Type B pancreatic cell (in vitro differentiated cells): Measurements from ENCODE around the gene KDM4F. TPM values are rescaled to one million over a fixed set of nuclear protein-coding genes. Genes with fewer than 3 reads are reported as not detected.

Source experiments
- DNase-seq: peaks from one replicate; pipeline ENCODE4 v3.0.0; 2021; ENCODE audit warnings: mixed read lengths; ENCODE audit not compliant: unreplicated experiment; ENCODE audit errors: extremely low spot score
- H3K27ac Mint-ChIP-seq: 2 replicates; pipeline ENCODE4 v1.8.0; 2021; ENCODE audit warnings: mild to moderate bottlenecking, mixed read lengths
- H3K27me3 Mint-ChIP-seq: 2 replicates; pipeline ENCODE4 v1.8.0; 2021; ENCODE audit warnings: mixed read lengths
- H3K36me3 Mint-ChIP-seq: 2 replicates; pipeline ENCODE4 v1.8.0; 2021; ENCODE audit warnings: mixed read lengths
- H3K4me1 Mint-ChIP-seq: one replicate; pipeline ENCODE4 v1.8.0; 2021; ENCODE audit warnings: mixed read lengths; ENCODE audit not compliant: unreplicated experiment
- H3K4me3 Mint-ChIP-seq: 2 replicates; pipeline ENCODE4 v1.8.0; 2021; ENCODE audit warnings: mild to moderate bottlenecking, mixed read lengths
- H3K9me3 Mint-ChIP-seq: 2 replicates; pipeline ENCODE4 v1.8.0; 2021; ENCODE audit warnings: mixed read lengths
- CTCF ChIP-seq: fragments of 200-600 bp; sonication (generic); conservative IDR thresholded peaks from 2 replicates; pipeline ENCODE4 v1.5.0; 2021; ENCODE audit warnings: antibody characterized with exemption, mild to moderate bottlenecking
- total RNA-seq: library from RNA; stranded (reverse); gene quantifications from 2 replicates; pipeline ENCODE4 v1.2.1, GENCODE V29; 2021; ENCODE audit warnings: low replicate concordance

KDM4F gene
- total RNA-seq, 1 donor from 2014 or later = not detected

- Mint-ChIP-seq H3K9me3 (no peaks in the 10 kb centered on the region), H3K4me3 (peak overlapping the region; percentile 48), H3K27ac (peak overlapping the region; percentile 33), H3K36me3 (no peaks in the 10 kb centered on the region), H3K27me3 (peaks cover 16% of the 10 kb centered on the region), H3K4me1 (peaks cover 34% of the 10 kb centered on the region)
- no peak for DNase-seq
- peak; percentile 71 for TF ChIP-seq CTCF
Measured at GRCh38 chr11:95092549-95093324, 43.5 kb downstream of the KDM4F start.

- Mint-ChIP-seq H3K9me3 (no peaks in the 10 kb centered on the region), H3K4me1 (peaks cover 34% of the 10 kb centered on the region), H3K27ac (peak overlapping the region; percentile 33), H3K27me3 (peaks cover 13% of the 10 kb centered on the region), H3K4me3 (peak overlapping the region; percentile 48), H3K36me3 (no peaks in the 10 kb centered on the region)
- DNase-seq = no peak
- no peak for TF ChIP-seq CTCF
Measured at GRCh38 chr11:95093548-95093947, 44.3 kb downstream of the KDM4F start.

GRCh38 chr11:95095858-95096587, 46.8 kb downstream of the KDM4F start:
- no peak for TF ChIP-seq CTCF
- Mint-ChIP-seq H3K9me3 (no peaks in the 10 kb centered on the region), H3K27ac (no peak overlapping the region), H3K27me3 (peaks cover 9% of the 10 kb centered on the region), H3K4me3 (no peak overlapping the region), H3K4me1 (peaks cover 24% of the 10 kb centered on the region), H3K36me3 (no peaks in the 10 kb centered on the region)
- DNase-seq = no peak

GRCh38 chr11:95097209-95097608, 48.0 kb downstream of the KDM4F start:
- no peaks in the 10 kb centered on the region for H3K36me3 Mint-ChIP-seq
- H3K9me3 Mint-ChIP-seq = no peaks in the 10 kb centered on the region
- H3K27ac Mint-ChIP-seq = no peak overlapping the region
- peaks cover 3% of the 10 kb centered on the region for H3K27me3 Mint-ChIP-seq
- H3K4me3 Mint-ChIP-seq = no peak overlapping the region
- TF ChIP-seq CTCF = no peak
- no peak for DNase-seq
- peaks cover 13% of the 10 kb centered on the region for H3K4me1 Mint-ChIP-seq

GRCh38 chr11:95098826-95099225, 49.6 kb downstream of the KDM4F start:
- Mint-ChIP-seq H3K27ac (no peak overlapping the region), H3K9me3 (no peaks in the 10 kb centered on the region), H3K36me3 (no peaks in the 10 kb centered on the region), H3K4me1 (peaks cover 4% of the 10 kb centered on the region), H3K27me3 (no peaks in the 10 kb centered on the region), H3K4me3 (no peak overlapping the region)
- no peak for DNase-seq
- no peak for TF ChIP-seq CTCF
